ENCODE data around the gene PIPOX. TPM values are rescaled to one million over a fixed set of nuclear protein-coding genes. Genes with fewer than 3 reads are reported as not detected.

Gene PIPOX
- total and polyA plus RNA-seq, 2 of the 8 experiments (the other 6 are each of a cell fraction or from before 2014, with no cell fraction given), result 57.2 to 99.6 TPM

DNA sequence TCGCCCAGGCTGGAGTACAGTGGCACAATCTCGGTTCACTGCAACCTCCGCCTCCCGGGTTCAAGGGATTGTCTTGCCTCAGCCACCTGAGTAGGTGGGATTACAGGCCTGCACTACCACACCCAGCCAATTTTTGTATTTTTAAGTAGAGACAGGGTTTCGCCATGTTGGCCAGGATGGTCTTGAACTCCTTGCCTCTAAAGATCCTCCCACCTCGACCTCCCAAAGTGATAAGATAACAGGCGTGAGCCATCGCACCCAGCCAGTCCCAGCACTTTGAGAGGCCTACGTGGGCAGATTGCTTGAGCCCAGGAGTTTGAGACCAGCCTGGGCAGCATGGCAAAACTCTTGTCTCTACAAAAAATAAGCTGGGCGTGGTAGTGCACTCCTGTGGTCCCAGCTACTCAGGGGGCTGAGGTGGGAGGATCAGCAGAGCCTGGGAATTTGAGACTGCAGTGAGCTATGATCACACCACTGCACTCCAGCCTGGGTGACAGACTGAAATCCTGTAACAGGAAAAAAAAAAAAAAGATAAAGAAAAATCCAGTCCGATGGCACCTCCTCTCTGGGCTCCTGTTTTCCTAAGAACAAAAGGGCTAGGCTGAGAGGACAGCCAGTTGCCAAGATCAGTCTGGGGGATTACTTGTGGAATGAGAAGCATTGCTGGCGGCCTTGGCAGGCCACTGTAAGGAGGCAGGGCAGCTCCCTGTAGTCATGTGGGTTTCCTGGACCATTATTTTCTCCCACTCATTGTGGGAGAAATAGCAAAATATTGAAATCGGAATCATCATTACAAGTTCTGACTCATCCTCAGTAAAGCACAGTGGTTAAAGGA is 3.0 kb upstream of the PIPOX start:
- WGBS, 2 experiments (ENCODE audit: extremely low coverage in 1 of 2, insufficient coverage in 1 of 2, insufficient read length in 1 of 2, insufficient replicate concordance in 2 of 2, low coverage in 1 of 2, low lambda C conversion rate in 2 of 2, missing lambda C conversion rate in 1 of 2), result 87% methylated on average over 12 of the region's 13 CpGs; no CpG with 5 or more reads in 1 of the 2 experiments
- Histone ChIP-seq H3K4me1 (replicated peaks in 1 of 4; ENCODE audit: control insufficient read depth in 3 of 4, insufficient read depth in 4 of 4, low read length in 3 of 4) (peaks cover 17 to 40% (median 30%) of the 10 kb centered on the region in 4 experiments), H3K4ac (replicated peaks; ENCODE audit: insufficient read length, low read depth, low read length) (no peak overlapping the region), H2BK15ac (ENCODE audit: low read length) (no peak overlapping the region), H3K23ac (ENCODE audit: insufficient read length) (no peak overlapping the region), H3K27me3 (replicated peaks in 1 of 4; ENCODE audit: control insufficient read depth in 3 of 4, extremely low read depth in 1 of 4, insufficient read depth in 3 of 4, low read length in 3 of 4) (no peaks in the 10 kb centered on the region), H3K9ac (replicated peaks in 1 of 4; ENCODE audit: extremely low read depth in 1 of 4, low read depth in 3 of 4, low read length in 3 of 4) (no peak overlapping the region), H4K5ac (ENCODE audit: insufficient read length, low read depth, low read length) (no peak overlapping the region), H3K23me2 (ENCODE audit: low read depth, low read length) (peaks cover 4% of the 10 kb centered on the region; the same call in 1 of the 2 replicates), H3K56ac (replicated peaks; ENCODE audit: insufficient read length, low read depth, low read length) (no peak overlapping the region), H2AK5ac (ENCODE audit: low read depth, low read length) (peak overlapping the region; percentile 58), H3K27ac (ENCODE audit: low read depth, low read length) (no peak overlapping the region), H2AFZ (ENCODE audit: low read length) (no peak overlapping the region), H4K8ac (ENCODE audit: extremely low read depth, insufficient read depth, low read length) (no peak overlapping the region), H3K14ac (ENCODE audit: insufficient read length) (no peak overlapping the region), H2BK120ac (replicated peaks; ENCODE audit: low read depth, low read length) (no peak overlapping the region), H3K79me2 (ENCODE audit: control insufficient read depth in 1 of 2, insufficient read depth in 2 of 2, low read length in 2 of 2) (peaks cover 0 to 6% of the 10 kb centered on the region in 2 experiments; a peak in 1 of 4 replicates), H2BK20ac (ENCODE audit: low read length) (peak overlapping the region; percentile 100), H3K4me3 (ENCODE audit: extremely low read depth in 1 of 4, insufficient read depth in 2 of 4, low read depth in 3 of 4, low read length in 4 of 4) (no peak overlapping the region), H4K91ac (replicated peaks; ENCODE audit: insufficient read length, low read length) (peak overlapping the region; percentile 53), H3K36me3 (ENCODE audit: control insufficient read depth in 2 of 4, insufficient read depth in 4 of 4, low read length in 3 of 4) (peaks cover 0 to 3% (median under 1%) of the 10 kb centered on the region in 4 experiments; a peak in 3 of 8 replicates), H2BK5ac (ENCODE audit: low read depth, low read length) (peak overlapping the region; percentile 98; the same call in 1 of the 2 replicates), H3K79me1 (ENCODE audit: low read depth, low read length) (0 out of 2 replicates have a peak, but pooled peaks cover 2% of the 10 kb centered on the region), H3K18ac (ENCODE audit: extremely low read depth, low read length) (peak overlapping the region; percentile 65), H4K20me1 (replicated peaks in 1 of 2; ENCODE audit: control insufficient read depth in 1 of 2, insufficient read depth in 2 of 2, low read length in 2 of 2) (no peaks in the 10 kb centered on the region), H3K4me2 (ENCODE audit: insufficient read depth in 1 of 2, low read depth in 2 of 2, low read length in 2 of 2) (no peak overlapping the region), H3K9me3 (ENCODE audit: insufficient read depth in 2 of 2, low read depth in 1 of 2, low read length in 1 of 2) (peaks cover 0 to under 1% of the 10 kb centered on the region in 2 experiments; a peak in 1 of 4 replicates), H2BK12ac (ENCODE audit: low read depth, low read length) (peak overlapping the region; percentile 95)
- FAIRE-seq (no peak), DNase-seq (ENCODE audit: low read depth in 1 of 2, low spot score in 2 of 2) (no peak)
- TF ChIP-seq CHD2 (IDR thresholded peaks at IDR 0.05; ENCODE audit: low read length) (no peak), POLR2A (IDR thresholded peaks at IDR 0.05; ENCODE audit: control extremely low read depth in 1 of 2, low read depth in 2 of 2, low read length in 2 of 2) (no peak), SP1 (IDR thresholded peaks at IDR 0.05; ENCODE audit: low read depth, low read length) (no peak), TAF1 (IDR thresholded peaks at IDR 0.05; ENCODE audit: low read depth, low read length) (no peak), CTBP2 (IDR thresholded peaks at IDR 0.05; ENCODE audit: borderline replicate concordance, insufficient read depth, insufficient read length, low read length) (no peak)
- TF ChIP-seq, protein P1, sequence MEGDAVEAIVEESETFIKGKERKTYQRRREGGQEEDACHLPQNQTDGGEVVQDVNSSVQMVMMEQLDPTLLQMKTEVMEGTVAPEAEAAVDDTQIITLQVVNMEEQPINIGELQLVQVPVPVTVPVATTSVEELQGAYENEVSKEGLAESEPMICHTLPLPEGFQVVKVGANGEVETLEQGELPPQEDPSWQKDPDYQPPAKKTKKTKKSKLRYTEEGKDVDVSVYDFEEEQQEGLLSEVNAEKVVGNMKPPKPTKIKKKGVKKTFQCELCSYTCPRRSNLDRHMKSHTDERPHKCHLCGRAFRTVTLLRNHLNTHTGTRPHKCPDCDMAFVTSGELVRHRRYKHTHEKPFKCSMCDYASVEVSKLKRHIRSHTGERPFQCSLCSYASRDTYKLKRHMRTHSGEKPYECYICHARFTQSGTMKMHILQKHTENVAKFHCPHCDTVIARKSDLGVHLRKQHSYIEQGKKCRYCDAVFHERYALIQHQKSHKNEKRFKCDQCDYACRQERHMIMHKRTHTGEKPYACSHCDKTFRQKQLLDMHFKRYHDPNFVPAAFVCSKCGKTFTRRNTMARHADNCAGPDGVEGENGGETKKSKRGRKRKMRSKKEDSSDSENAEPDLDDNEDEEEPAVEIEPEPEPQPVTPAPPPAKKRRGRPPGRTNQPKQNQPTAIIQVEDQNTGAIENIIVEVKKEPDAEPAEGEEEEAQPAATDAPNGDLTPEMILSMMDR (IDR thresholded peaks at IDR 0.05; ENCODE audit: control extremely low read depth in 1 of 3, insufficient read depth in 1 of 3, low read depth in 1 of 3, low read length in 3 of 3), result no peak
- CTCF ChIA-PET (ENCODE audit: partially characterized antibody), result interaction anchor here (0.7 to 3.4 kb wide), 8 partner anchors 18 to 76 kb away, joined by 3 to 17 read pairs (median 6); no protein-coding TSS in a partner anchor
- POLR2A ChIA-PET (ENCODE audit: partially characterized antibody), result interaction anchor here (0.7 to 1.3 kb wide), 5 partner anchors 8 to 38 kb away, joined by 3 to 5 read pairs (median 4); no protein-coding TSS in a partner anchor
